Stimulated activated CD4-positive, alpha-beta T cell treated with anti-CD3 and anti-CD28 coated beads, Interleukin-1b, Interleukin-23, amount 100 ng/mL, for 4 hours (primary cell): ENCODE measurements around the gene USP32.

Experiments used
- DNase-seq, 2 donors: peaks; one replicate each; pipeline ENCODE4 v3.0.0-alpha.2; 2020; ENCODE audit warnings: low read depth in 2 of 2

Gene USP32

DNA sequence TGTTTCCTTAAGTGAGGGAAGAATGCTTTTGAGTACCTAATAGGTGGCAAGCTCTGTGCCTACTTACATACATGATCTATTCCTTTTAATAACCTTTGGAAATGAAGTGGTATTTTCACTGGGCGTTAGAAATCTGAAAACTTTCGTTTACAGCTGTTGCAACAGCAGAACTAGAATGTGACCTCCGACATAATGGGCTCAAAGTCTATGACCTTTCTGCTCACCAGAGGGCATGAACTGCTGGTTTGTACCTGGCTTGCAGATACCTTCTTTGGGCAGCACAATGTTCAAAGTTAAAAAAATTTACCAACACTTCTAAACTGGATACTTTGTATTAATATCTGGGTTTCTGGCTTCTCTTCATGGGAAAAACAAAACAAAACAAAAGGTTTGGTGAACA lies 217.9 kb downstream of the USP32 start:
- DNase-seq: no peak

GRCh38 chr17:60173304-60173819 lies 218.6 kb downstream of the USP32 start:
- no peak for DNase-seq

DNA sequence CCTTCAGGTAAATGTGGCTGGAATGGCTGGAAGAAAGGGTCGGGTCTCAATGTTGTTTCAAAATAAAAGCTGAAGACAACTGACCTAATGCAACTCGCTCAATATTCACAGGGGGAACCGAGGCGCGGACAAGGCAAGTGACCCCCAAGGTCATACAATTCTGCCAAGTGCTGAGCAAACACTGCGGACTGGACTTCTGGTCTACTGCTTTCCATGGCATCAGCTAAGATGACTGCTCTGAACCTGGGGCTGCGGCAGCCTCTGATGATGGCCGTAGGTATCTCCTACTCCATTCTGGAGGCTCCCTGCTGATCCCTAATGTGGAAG lies 220.2 kb downstream of the USP32 start:
- DNase-seq: no peak

DNA sequence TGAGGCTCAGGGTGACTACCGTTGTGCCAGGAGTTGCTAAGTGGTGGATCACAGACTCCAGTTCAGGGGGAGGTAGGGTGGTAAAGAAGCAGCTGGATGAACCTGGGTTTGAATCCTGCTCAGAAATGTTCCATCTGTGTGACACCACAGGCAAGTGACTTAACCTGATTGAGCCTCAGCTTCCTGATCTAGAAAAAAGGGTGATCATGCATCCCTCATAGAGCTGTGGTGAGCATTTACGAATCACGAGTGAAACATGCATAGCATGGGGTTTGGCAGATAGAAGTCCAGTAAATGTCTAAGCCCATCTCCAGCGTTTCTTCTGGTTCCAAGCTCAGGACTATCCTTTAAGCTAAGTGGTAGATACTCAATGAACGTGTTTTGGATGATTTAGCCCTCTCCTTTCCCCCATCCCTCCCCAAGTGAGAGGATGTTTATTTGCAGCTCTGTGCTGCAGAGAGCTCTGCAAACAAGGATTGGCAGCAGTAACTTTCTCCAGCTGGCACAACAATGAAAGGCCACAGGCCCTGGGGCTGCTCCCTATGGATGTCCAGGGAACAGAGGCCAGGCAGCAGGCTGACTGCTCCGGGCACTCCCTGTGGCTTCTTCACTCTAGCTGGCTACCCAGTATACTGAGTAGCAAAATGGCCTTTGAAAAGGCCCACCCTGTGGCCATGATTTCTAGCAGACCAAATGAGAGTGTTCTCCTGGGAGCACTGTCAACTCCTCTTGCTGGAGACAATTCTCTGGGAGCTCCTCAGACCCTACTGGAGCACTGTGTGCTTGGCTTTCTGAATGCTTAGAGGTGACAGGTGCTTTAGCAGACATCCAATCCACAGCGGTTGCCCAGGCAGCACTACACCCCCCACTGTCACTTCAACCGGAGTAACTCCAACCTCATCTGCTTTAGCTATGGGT lies 220.8 kb downstream of the USP32 start:
- no peak for DNase-seq

DNA sequence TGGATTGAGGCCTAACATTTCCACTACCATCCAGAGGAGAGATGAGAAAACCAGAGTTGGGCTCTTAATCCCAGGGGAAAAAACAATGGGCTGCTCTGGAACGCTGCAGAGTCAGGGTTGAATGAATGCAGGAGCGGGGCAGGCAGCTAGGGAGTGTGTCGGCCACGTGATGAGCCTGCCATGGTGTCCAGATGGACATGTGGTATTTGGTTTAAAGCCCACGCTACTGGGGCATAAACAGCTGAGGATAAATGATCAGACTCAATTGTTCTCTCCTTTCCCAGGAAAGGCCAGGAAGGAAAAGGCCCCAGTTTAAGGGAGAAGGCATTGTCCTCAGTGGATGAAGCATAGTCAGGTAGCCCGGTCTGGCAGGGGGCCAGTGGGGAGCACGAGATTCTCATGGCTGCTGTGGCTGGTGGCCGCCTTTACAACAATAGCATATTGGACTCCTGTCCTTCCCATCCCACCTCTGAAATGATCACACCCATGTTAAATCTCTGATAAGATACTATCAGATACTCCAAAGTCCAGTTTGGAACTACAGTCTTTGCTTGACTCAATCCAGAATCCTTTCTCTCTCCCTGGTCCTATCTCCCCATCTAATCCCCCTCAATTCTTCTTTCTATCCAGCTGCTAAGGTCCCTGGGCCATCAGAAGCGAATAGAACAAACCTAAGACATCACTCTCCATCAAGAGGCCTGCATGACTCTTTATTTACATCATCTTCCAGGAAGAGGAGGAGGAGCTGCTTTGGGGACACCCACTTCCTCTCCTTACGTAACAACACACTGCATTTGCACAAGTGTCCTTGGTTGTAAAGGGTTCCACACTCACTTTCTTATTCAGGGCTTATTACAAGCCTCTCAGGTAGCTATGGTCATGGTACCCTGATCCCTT lies 221.8 kb downstream of the USP32 start:
- DNase-seq: no peak

DNA sequence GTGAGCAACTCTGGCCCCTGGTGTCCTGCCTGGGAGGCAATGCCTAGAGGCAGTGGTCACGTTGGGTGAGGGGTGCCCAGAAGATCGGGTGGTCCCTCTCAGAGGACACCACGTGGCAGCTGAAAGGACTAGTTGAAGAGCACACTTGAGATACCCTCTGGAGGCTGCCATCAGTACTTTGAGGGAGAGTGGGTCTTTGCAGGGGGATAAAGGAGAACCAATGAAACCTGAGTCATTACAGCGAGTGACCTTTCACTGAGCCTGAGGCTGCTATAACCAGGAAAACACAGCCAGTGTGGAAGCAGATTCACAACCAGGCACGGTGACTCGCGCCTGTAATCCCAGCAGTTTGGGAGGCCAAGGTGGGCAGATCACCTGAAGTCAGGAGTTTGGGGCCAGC lies 223.3 kb downstream of the USP32 start:
- DNase-seq: no peak

DNA sequence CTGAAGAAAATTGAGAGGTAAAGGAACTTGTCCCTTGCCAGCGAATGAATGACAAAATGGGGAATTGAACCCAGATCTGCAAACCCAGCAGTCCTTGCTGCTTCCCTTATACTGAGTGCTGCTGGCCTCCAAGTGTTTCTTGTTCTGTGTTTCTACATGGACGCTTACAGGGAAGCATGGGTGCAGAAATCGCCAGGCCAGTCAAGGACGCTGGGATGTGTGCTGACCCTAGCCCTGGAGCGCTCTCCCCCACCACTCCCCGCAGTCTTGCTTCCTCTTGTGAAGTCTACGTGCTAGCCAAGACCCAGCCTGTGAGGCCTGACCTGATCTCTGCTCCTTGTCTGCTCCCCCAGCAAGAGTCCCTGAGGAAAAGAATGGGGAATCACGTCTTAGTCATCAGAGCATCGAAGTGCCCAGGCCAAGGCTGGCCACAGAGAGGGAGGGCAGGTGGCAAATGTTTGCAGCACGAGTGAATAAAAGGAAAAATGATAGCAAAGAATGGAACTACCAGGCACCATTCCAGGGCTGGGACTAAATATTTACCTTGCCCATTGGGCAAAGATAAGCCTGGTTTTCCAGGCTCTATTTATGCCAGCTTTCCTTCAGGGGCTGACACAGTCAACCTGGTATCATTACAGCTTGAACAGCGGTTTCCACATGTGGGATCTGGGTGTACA lies 224.7 kb downstream of the USP32 start:
- no peak for DNase-seq

DNA sequence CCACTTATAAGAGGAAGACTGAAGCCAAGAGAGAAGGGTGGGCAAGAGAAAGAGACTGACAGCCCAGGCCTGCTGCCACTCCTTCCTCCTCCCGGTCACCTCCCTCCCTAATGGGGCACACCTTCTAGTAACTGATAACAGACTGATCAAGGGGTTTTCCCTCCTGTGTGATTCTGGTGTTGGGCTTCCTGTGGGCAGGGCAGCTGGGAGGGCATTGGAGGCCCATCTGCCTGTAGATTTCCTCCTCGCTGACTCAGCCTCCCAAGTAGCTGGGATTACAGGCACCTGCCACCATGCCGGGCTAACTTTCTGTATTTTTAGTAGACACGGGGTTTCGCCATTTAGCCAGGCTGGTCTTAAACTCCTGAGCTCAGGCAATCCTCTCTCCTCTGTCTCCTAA lies 226.0 kb downstream of the USP32 start:
- DNase-seq: no peak

- no peak for DNase-seq
Observed at GRCh38 chr17:60165223-60165622, 226.7 kb downstream of the USP32 start.

- DNase-seq: no peak
Observed at GRCh38 chr17:60164697-60165096, 227.2 kb downstream of the USP32 start.

DNA sequence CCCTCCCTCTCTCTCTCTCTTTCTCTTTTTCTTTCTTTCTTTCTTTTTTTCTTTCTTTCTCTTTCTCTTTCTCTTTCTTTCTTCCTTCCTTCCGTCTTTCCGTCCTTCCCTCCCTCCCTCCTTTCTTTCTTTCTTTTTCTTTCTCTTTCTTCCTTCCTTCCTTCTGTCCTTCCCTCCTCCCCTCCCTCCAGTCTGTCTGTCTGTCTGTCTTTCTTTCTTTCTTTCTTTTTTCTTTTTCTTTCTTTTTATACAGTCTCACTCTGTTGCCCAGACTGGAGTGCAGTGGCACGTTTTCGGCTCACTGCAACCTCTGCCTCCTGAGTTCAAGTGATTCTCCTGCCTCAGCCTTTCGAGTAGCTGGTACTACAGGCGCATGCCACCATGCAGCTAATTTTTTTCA lies 227.8 kb downstream of the USP32 start:
- no peak for DNase-seq

- DNase-seq: no peak
Observed at GRCh38 chr17:60163108-60163784, 228.7 kb downstream of the USP32 start.

DNA sequence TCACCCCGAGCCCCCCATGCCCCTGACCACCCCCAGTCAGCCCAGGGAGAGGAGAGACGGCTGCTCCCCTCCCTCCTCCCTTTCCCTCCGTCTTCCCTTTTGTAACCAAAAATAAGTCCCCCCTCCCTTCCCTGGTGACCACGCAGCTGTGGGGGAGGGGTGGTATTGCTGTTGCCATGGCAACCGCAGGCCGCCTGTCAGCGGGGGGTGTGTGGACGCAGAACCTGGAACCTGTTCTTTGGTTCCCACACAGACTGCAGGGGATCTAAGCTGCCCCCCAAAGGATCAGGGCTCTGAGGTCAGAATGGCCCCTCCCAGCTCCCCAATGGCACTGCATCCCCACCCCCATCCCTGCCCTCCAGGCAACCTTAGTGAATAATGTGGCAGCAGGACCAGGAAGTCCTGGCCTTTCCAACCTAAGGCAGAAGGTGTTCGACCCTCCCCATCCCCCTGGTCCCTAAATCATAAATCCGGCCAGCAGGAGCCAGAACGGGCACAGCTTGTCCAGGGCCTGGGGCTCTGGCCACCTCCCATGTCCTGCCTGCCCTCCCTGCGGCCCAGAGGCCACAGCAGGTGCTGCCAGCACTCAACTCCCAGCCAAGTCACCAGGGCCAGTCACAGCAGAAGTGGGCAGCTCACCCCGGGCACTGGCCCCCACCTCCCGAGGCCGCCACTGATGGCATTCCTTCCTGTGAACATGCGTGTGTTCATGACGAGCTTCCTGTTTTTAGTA lies 230.2 kb downstream of the USP32 start:
- no peak for DNase-seq

- DNase-seq: no peak
Observed at GRCh38 chr17:60160829-60161501, 231.0 kb downstream of the USP32 start.

GRCh38 chr17:60159479-60159866 lies 232.5 kb downstream of the USP32 start:
- DNase-seq: no peak

DNA sequence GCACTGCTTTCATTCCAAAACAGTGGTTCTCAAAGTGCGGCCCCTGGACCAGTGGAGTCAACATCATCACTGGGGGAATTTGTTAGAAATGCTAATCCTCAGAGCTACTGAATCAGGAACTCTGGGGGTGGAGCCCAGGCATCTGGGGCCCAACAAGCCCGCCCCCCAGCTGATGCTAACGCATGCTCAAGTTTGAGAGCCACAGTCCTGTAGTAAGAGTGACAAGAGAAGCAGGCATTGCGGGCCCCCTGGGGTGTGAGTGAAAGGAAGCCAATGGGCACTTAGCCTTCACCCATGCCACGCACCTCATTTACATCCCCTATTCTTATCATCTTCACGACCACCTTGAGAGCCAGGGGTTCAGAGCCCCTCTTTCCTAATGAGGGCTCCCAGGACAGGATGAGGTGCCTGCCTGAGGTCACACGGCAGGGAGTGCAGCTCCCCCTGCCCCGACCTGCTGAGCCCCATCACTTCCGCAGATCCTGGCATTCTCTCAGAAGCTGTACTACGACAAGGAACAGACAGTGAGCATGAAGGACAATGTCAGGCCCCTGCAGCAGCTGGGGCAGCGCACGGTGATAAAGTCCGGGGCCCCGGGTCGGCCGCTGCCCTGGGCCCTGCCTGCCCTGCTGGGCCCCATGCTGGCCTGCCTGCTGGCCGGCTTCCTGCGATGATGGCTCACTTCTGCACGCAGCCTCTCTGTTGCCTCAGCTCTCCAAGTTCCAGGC lies 233.0 kb downstream of the USP32 start:
- DNase-seq: no peak

GRCh38 chr17:60157487-60158040 lies 234.4 kb downstream of the USP32 start:
- no peak for DNase-seq

GRCh38 chr17:60156746-60157145 lies 235.2 kb downstream of the USP32 start:
- no peak for DNase-seq

DNA sequence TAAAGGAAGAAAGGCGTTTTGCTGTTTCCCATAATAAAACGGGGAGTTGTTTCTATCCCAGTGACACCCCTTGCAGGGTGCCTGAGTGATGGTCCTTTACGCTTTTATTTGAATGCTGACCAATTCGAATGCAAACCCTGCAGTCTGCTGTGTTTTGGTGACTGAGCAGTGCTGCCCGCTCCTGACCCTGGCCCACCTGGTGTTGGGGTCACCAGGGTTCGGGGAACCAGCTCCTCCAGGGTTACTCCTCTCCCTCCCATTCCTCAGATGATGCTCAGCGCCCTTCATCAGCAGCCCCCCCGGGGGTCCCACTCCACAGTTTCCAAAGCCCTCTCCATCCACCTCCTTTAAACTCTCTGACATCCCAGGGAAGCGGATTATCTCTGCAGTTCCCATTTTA lies 236.1 kb downstream of the USP32 start:
- no peak for DNase-seq
